Liver (tissue), 9 donors: ENCODE measurements around the gene NADSYN1. TPM values are rescaled to one million over a fixed set of nuclear protein-coding genes. Genes with fewer than 3 reads are reported as not detected.

Experiments
- DNase-seq: peaks from one replicate; pipeline ENCODE4 v3.0.0-alpha.2; 2017; ENCODE audit warnings: low spot score
- H3K27ac ChIP-seq, 2 donors: one replicate each; pipeline ENCODE4 v1.7.0; 2013; ENCODE audit warnings: inconsistent platforms in 2 of 2, low read length in 2 of 2, control low read depth in 1 of 2, low read depth in 1 of 2, mild to moderate bottlenecking in 1 of 2
- H3K27me3 ChIP-seq, 4 donors: one replicate each; pipeline versions ENCODE4 v1.6.1 to v1.7.0; 2013; ENCODE audit warnings: low read length in 3 of 4, inconsistent platforms in 1 of 4, mild to moderate bottlenecking in 1 of 4, moderate library complexity in 1 of 4; ENCODE audit not compliant: control insufficient read depth in 4 of 4, insufficient read depth in 4 of 4
- H3K36me3 ChIP-seq, 4 donors: one replicate each; pipeline versions ENCODE4 v1.6.1 to v1.7.0; 2013; ENCODE audit warnings: low read length in 3 of 4, mild to moderate bottlenecking in 3 of 4, low read depth in 1 of 4, moderate library complexity in 1 of 4; ENCODE audit not compliant: control insufficient read depth in 4 of 4, insufficient read depth in 3 of 4
- H3K4me1 ChIP-seq, 4 donors: one replicate each; pipeline versions ENCODE4 v1.6.1 to v1.7.0; 2013; ENCODE audit warnings: low read length in 3 of 4, mild to moderate bottlenecking in 3 of 4, moderate library complexity in 1 of 4; ENCODE audit not compliant: control insufficient read depth in 4 of 4, insufficient read depth in 4 of 4
- H3K4me3 ChIP-seq, 3 donors: one replicate each; pipeline versions ENCODE4 v1.6.1 to v1.7.0; 2013; ENCODE audit warnings: low read length in 3 of 3, control low read depth in 1 of 3, low read depth in 1 of 3, mild to moderate bottlenecking in 1 of 3
- H3K9ac ChIP-seq, 2 donors: one replicate each; pipeline ENCODE4 v1.7.0; 2013; ENCODE audit warnings: low read length in 2 of 2, mild to moderate bottlenecking in 2 of 2, moderate library complexity in 2 of 2, control low read depth in 1 of 2, low read depth in 1 of 2
- H3K9me3 ChIP-seq, 4 donors: one replicate each; pipeline versions ENCODE4 v1.6.1 to v1.7.0; 2013; ENCODE audit warnings: low read length in 3 of 4; ENCODE audit not compliant: control insufficient read depth in 4 of 4
- ATF3 ChIP-seq: IDR thresholded peaks from 2 replicates; pipeline ENCODE4 v1.6.1; 2016; ENCODE audit warnings: antibody characterized with exemption
- CTCF ChIP-seq: fragments of 150-350 bp; IDR thresholded peaks from 2 replicates; pipeline ENCODE4 v1.5.1; 2017; ENCODE audit warnings: improper control_type of control experiment, low read depth, low read length; ENCODE audit not compliant: missing input control
- FOXA1 ChIP-seq: IDR thresholded peaks from 2 replicates; pipeline ENCODE4 v1.6.1; 2016; ENCODE audit warnings: antibody characterized with exemption
- FOXA2 ChIP-seq: IDR thresholded peaks from 2 replicates; pipeline ENCODE4 v1.6.1; 2016; ENCODE audit warnings: antibody characterized with exemption
- GABPA ChIP-seq, 2 donors: IDR thresholded peaks in 1 of 2; conservative IDR thresholded peaks in 1 of 2; 2 replicates each; pipeline ENCODE4 v1.6.1; 2016; ENCODE audit warnings: antibody characterized with exemption in 2 of 2, mild to moderate bottlenecking in 1 of 2, moderate library complexity in 1 of 2
- HNF4A ChIP-seq, 2 donors: conservative IDR thresholded peaks; 2 replicates each; pipeline ENCODE4 v1.6.1; 2016; ENCODE audit warnings: antibody characterized with exemption in 2 of 2, mild to moderate bottlenecking in 2 of 2
- HNF4G ChIP-seq: IDR thresholded peaks from 2 replicates; pipeline ENCODE4 v1.6.1; 2016; ENCODE audit warnings: antibody characterized with exemption
- JUND ChIP-seq, 2 donors: IDR thresholded peaks; 2 replicates each; pipeline ENCODE4 v1.6.1; 2016; ENCODE audit warnings: antibody characterized with exemption in 2 of 2
- MAX ChIP-seq: IDR thresholded peaks from 2 replicates; pipeline ENCODE4 v1.6.1; 2016; ENCODE audit warnings: antibody characterized with exemption
- RAD21 ChIP-seq, 2 donors: IDR thresholded peaks; 2 replicates each; pipeline ENCODE4 v1.6.1; 2016; ENCODE audit warnings: antibody characterized with exemption in 2 of 2, mild to moderate bottlenecking in 2 of 2
- REST ChIP-seq: IDR thresholded peaks from 2 replicates; pipeline ENCODE4 v1.6.1; 2016; ENCODE audit warnings: antibody characterized with exemption, mild to moderate bottlenecking
- RXRA ChIP-seq, 2 donors: IDR thresholded peaks; 2 replicates each; pipeline ENCODE4 v1.6.1; 2017 to 2018; ENCODE audit warnings: antibody characterized with exemption in 2 of 2, mild to moderate bottlenecking in 1 of 2
- SP1 ChIP-seq: IDR thresholded peaks from 2 replicates; pipeline ENCODE4 v1.6.1; 2018; ENCODE audit warnings: antibody characterized with exemption, mild to moderate bottlenecking
- YY1 ChIP-seq: IDR thresholded peaks from 2 replicates; pipeline ENCODE4 v1.6.1; 2016; ENCODE audit warnings: antibody characterized with exemption, mild to moderate bottlenecking
- ZBTB33 ChIP-seq: IDR thresholded peaks from 2 replicates; pipeline ENCODE4 v1.6.1; 2016; ENCODE audit warnings: antibody characterized with exemption
- WGBS: extraction: QIAGEN DNeasy Blood & Tissue Kit; methylation state at CpG from one replicate; pipeline ENCODE4 v1.1.7; 2013; 5-methylcytosine and 5-hydroxymethylcytosine counted together
- polyA plus RNA-seq, 2 donors: library from polyadenylated mRNA; stranded (reverse) in 1 of 2; unstranded in 1 of 2; fragments of 200-250 nt in 1 of 2; fragments of >200 nt in 1 of 2; fragmentation: Nextera tagmentation in 1 of 2; extraction: Ambion mirVana in 1 of 2; gene quantifications; one replicate each; pipeline versions ENCODE4 v1.2.1 to v1.2.3, GENCODE V29; 2013 to 2015
- total RNA-seq, 2 donors: library from RNA; depleted of rRNA; stranded (reverse); fragments of >200 nt; gene quantifications; one replicate each; pipeline ENCODE4 v1.2.3, GENCODE V29; 2014
- donor health status: healthy.
- donor health status: healthy.
- donor health status: healthy.
- donor health status: healthy.
- donor health status: healthy.

Gene NADSYN1
- total and polyA plus RNA-seq, 4 donors: 16.6 to 33.6 (median 22.2) TPM

- no peak overlapping the region for H3K9ac ChIP-seq
- H3K4me3 ChIP-seq: no peak overlapping the region
- H3K36me3 ChIP-seq: peaks cover 5 to 62% (median 30%) of the 10 kb centered on the region in 4 donors
- H3K27me3 ChIP-seq: no peaks in the 10 kb centered on the region
- DNase-seq: no peak
- TF ChIP-seq HNF4G: no peak
- TF ChIP-seq ATF3: no peak
- TF ChIP-seq YY1: no peak
- TF ChIP-seq GABPA (IDR thresholded peaks at IDR 0.05 in 1 of 2, conservative IDR thresholded peaks at IDR 0.05 in 1 of 2): no peak
- no peak overlapping the region for H3K27ac ChIP-seq
- H3K9me3 ChIP-seq: no peaks in the 10 kb centered on the region
- no peaks in the 10 kb centered on the region for H3K4me1 ChIP-seq
- WGBS: 87% methylated on average over 6 of the region's 6 CpGs
Measured at GRCh38 chr11:71488681-71489270, 35.8 kb downstream of the NADSYN1 start.

- H3K9me3 ChIP-seq: no peaks in the 10 kb centered on the region
- no peak overlapping the region for H3K9ac ChIP-seq
- H3K4me1 ChIP-seq: no peaks in the 10 kb centered on the region
- no peak for TF ChIP-seq JUND (IDR thresholded peaks at IDR 0.05)
- no peak for TF ChIP-seq REST
- WGBS: 82% methylated on average over 15 of the region's 15 CpGs
- no peak overlapping the region for H3K4me3 ChIP-seq
- peaks cover 2 to 60% (median 26%) of the 10 kb centered on the region in 4 donors for H3K36me3 ChIP-seq
- H3K27me3 ChIP-seq: no peaks in the 10 kb centered on the region
- H3K27ac ChIP-seq: no peak overlapping the region
- no peak for DNase-seq
Measured at GRCh38 chr11:71489311-71490043, 36.5 kb downstream of the NADSYN1 start.

GRCh38 chr11:71490044-71490730 lies 37.2 kb downstream of the NADSYN1 start:
- WGBS: 96% methylated on average over 23 of the region's 23 CpGs
- no peak overlapping the region for H3K27ac ChIP-seq
- H3K36me3 ChIP-seq: peaks cover 2 to 57% (median 21%) of the 10 kb centered on the region in 4 donors
- no peak overlapping the region for H3K4me3 ChIP-seq
- no peaks in the 10 kb centered on the region for H3K9me3 ChIP-seq
- TF ChIP-seq FOXA2 (no peak), HNF4A (conservative IDR thresholded peaks at IDR 0.05) (no peak), YY1 (no peak), JUND (IDR thresholded peaks at IDR 0.05) (no peak), SP1 (no peak), RAD21 (IDR thresholded peaks at IDR 0.05) (no peak), FOXA1 (no peak), GABPA (IDR thresholded peaks at IDR 0.05 in 1 of 2, conservative IDR thresholded peaks at IDR 0.05 in 1 of 2) (no peak), MAX (no peak), ZBTB33 (no peak), RXRA (IDR thresholded peaks at IDR 0.05) (no peak), CTCF (no peak)
- no peak for DNase-seq
- no peak overlapping the region for H3K9ac ChIP-seq
- H3K27me3 ChIP-seq: no peaks in the 10 kb centered on the region
- H3K4me1 ChIP-seq: no peaks in the 10 kb centered on the region
